Liver (tissue), 9 donors: ENCODE results near the gene TANC1. TPM values are rescaled to one million over a fixed set of nuclear protein-coding genes. Genes with fewer than 3 reads are reported as not detected.

Experiments used
- DNase-seq: peaks from one replicate; pipeline ENCODE4 v3.0.0-alpha.2; 2017; ENCODE audit warnings: low spot score
- H3K27ac ChIP-seq, 2 donors: one replicate each; pipeline ENCODE4 v1.7.0; 2013; ENCODE audit warnings: inconsistent platforms in 2 of 2, low read length in 2 of 2, control low read depth in 1 of 2, low read depth in 1 of 2, mild to moderate bottlenecking in 1 of 2
- H3K27me3 ChIP-seq, 4 donors: one replicate each; pipeline versions ENCODE4 v1.6.1 to v1.7.0; 2013; ENCODE audit warnings: low read length in 3 of 4, inconsistent platforms in 1 of 4, mild to moderate bottlenecking in 1 of 4, moderate library complexity in 1 of 4; ENCODE audit not compliant: control insufficient read depth in 4 of 4, insufficient read depth in 4 of 4
- H3K36me3 ChIP-seq, 4 donors: one replicate each; pipeline versions ENCODE4 v1.6.1 to v1.7.0; 2013; ENCODE audit warnings: low read length in 3 of 4, mild to moderate bottlenecking in 3 of 4, low read depth in 1 of 4, moderate library complexity in 1 of 4; ENCODE audit not compliant: control insufficient read depth in 4 of 4, insufficient read depth in 3 of 4
- H3K4me1 ChIP-seq, 4 donors: one replicate each; pipeline versions ENCODE4 v1.6.1 to v1.7.0; 2013; ENCODE audit warnings: low read length in 3 of 4, mild to moderate bottlenecking in 3 of 4, moderate library complexity in 1 of 4; ENCODE audit not compliant: control insufficient read depth in 4 of 4, insufficient read depth in 4 of 4
- H3K4me3 ChIP-seq, 3 donors: one replicate each; pipeline versions ENCODE4 v1.6.1 to v1.7.0; 2013; ENCODE audit warnings: low read length in 3 of 3, control low read depth in 1 of 3, low read depth in 1 of 3, mild to moderate bottlenecking in 1 of 3
- H3K9ac ChIP-seq, 2 donors: one replicate each; pipeline ENCODE4 v1.7.0; 2013; ENCODE audit warnings: low read length in 2 of 2, mild to moderate bottlenecking in 2 of 2, moderate library complexity in 2 of 2, control low read depth in 1 of 2, low read depth in 1 of 2
- H3K9me3 ChIP-seq, 4 donors: one replicate each; pipeline versions ENCODE4 v1.6.1 to v1.7.0; 2013; ENCODE audit warnings: low read length in 3 of 4; ENCODE audit not compliant: control insufficient read depth in 4 of 4
- EGR1 ChIP-seq, 2 donors: IDR thresholded peaks; 2 replicates each; pipeline ENCODE4 v1.6.1; 2016 to 2018; ENCODE audit warnings: antibody characterized with exemption in 2 of 2, low read depth in 2 of 2
- FOXA1 ChIP-seq: IDR thresholded peaks from 2 replicates; pipeline ENCODE4 v1.6.1; 2016; ENCODE audit warnings: antibody characterized with exemption
- FOXA2 ChIP-seq: IDR thresholded peaks from 2 replicates; pipeline ENCODE4 v1.6.1; 2016; ENCODE audit warnings: antibody characterized with exemption
- GABPA ChIP-seq, 2 donors: IDR thresholded peaks in 1 of 2; conservative IDR thresholded peaks in 1 of 2; 2 replicates each; pipeline ENCODE4 v1.6.1; 2016; ENCODE audit warnings: antibody characterized with exemption in 2 of 2, mild to moderate bottlenecking in 1 of 2, moderate library complexity in 1 of 2
- HNF4A ChIP-seq, 2 donors: conservative IDR thresholded peaks; 2 replicates each; pipeline ENCODE4 v1.6.1; 2016; ENCODE audit warnings: antibody characterized with exemption in 2 of 2, mild to moderate bottlenecking in 2 of 2
- HNF4G ChIP-seq: IDR thresholded peaks from 2 replicates; pipeline ENCODE4 v1.6.1; 2016; ENCODE audit warnings: antibody characterized with exemption
- JUND ChIP-seq, 2 donors: IDR thresholded peaks; 2 replicates each; pipeline ENCODE4 v1.6.1; 2016; ENCODE audit warnings: antibody characterized with exemption in 2 of 2
- NR2F2 ChIP-seq: IDR thresholded peaks from 2 replicates; pipeline ENCODE4 v1.6.1; 2016; ENCODE audit warnings: antibody characterized with exemption
- RAD21 ChIP-seq, 2 donors: IDR thresholded peaks; 2 replicates each; pipeline ENCODE4 v1.6.1; 2016; ENCODE audit warnings: antibody characterized with exemption in 2 of 2, mild to moderate bottlenecking in 2 of 2
- RXRA ChIP-seq, 2 donors: IDR thresholded peaks; 2 replicates each; pipeline ENCODE4 v1.6.1; 2017 to 2018; ENCODE audit warnings: antibody characterized with exemption in 2 of 2, mild to moderate bottlenecking in 1 of 2
- SP1 ChIP-seq: IDR thresholded peaks from 2 replicates; pipeline ENCODE4 v1.6.1; 2018; ENCODE audit warnings: antibody characterized with exemption, mild to moderate bottlenecking
- TAF1 ChIP-seq: conservative IDR thresholded peaks from 2 replicates; pipeline ENCODE4 v1.6.1; 2016; ENCODE audit warnings: antibody characterized with exemption, mild to moderate bottlenecking
- YY1 ChIP-seq: IDR thresholded peaks from 2 replicates; pipeline ENCODE4 v1.6.1; 2016; ENCODE audit warnings: antibody characterized with exemption, mild to moderate bottlenecking
- WGBS: extraction: QIAGEN DNeasy Blood & Tissue Kit; methylation state at CpG from one replicate; pipeline ENCODE4 v1.1.7; 2013; 5-methylcytosine and 5-hydroxymethylcytosine counted together
- polyA plus RNA-seq, 2 donors: library from polyadenylated mRNA; stranded (reverse) in 1 of 2; unstranded in 1 of 2; fragments of 200-250 nt in 1 of 2; fragments of >200 nt in 1 of 2; fragmentation: Nextera tagmentation in 1 of 2; extraction: Ambion mirVana in 1 of 2; gene quantifications; one replicate each; pipeline versions ENCODE4 v1.2.1 to v1.2.3, GENCODE V29; 2013 to 2015
- total RNA-seq, 2 donors: library from RNA; depleted of rRNA; stranded (reverse); fragments of >200 nt; gene quantifications; one replicate each; pipeline ENCODE4 v1.2.3, GENCODE V29; 2014
- TF ChIP-seq, protein P1 (sequence below): IDR thresholded peaks from 2 replicates; pipeline ENCODE4 v1.6.1; 2016; ENCODE audit warnings: antibody characterized with exemption
- TF ChIP-seq, protein P2 (sequence below): IDR thresholded peaks from 2 replicates; pipeline ENCODE4 v1.6.1; 2016; ENCODE audit warnings: antibody characterized with exemption
- TF ChIP-seq, protein P3 (sequence below): IDR thresholded peaks from 2 replicates; pipeline ENCODE4 v1.6.1; 2016; ENCODE audit warnings: antibody characterized with exemption, mild to moderate bottlenecking
- TF ChIP-seq, protein P4 (sequence below): IDR thresholded peaks from 2 replicates; pipeline ENCODE4 v1.6.1; 2016; ENCODE audit warnings: antibody characterized with exemption
- TF ChIP-seq, protein P5 (sequence below): fragments of 150-350 bp; IDR thresholded peaks from 2 replicates; pipeline ENCODE4 v1.5.1; 2017; ENCODE audit warnings: improper control_type of control experiment, low read depth, low read length; ENCODE audit not compliant: missing input control
- donor health status: healthy.
- donor health status: healthy.
- donor health status: healthy.
- donor health status: healthy.
- donor health status: healthy.

Gene TANC1
- total and polyA plus RNA-seq, 4 donors, result 3.7 to 17.7 (median 5.2) TPM

DNA sequence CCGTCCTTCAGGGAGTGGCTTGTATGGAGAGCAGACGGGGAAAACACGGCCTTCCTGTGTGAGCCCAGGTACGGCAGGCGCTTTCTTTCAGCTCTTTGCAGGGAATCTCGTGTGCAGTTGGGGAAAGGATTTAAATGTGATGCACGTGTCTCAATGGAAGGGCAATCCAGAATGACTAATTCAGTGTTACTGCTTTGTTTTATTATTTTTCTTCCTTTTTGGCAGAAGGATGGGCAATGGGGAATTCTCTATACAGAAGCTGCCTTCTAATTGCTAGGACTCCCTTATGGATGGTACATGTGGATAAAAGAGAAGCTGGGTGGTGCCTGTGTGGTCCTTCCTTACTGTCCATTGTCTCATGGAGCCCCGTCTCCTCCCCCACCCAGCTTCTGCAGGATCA lies 210.7 kb downstream of the TANC1 start:
- DNase-seq, result no peak
- Histone ChIP-seq H3K9me3 (no peaks in the 10 kb centered on the region), H3K9ac (no peak overlapping the region), H3K4me1 (peaks cover 0 to 4% (median 0%) of the 10 kb centered on the region in 4 donors), H3K4me3 (no peak overlapping the region), H3K27me3 (no peaks in the 10 kb centered on the region), H3K27ac (no peak overlapping the region), H3K36me3 (peaks cover 9 to 13% (median 10%) of the 10 kb centered on the region in 4 donors)
- TF ChIP-seq, protein P1, sequence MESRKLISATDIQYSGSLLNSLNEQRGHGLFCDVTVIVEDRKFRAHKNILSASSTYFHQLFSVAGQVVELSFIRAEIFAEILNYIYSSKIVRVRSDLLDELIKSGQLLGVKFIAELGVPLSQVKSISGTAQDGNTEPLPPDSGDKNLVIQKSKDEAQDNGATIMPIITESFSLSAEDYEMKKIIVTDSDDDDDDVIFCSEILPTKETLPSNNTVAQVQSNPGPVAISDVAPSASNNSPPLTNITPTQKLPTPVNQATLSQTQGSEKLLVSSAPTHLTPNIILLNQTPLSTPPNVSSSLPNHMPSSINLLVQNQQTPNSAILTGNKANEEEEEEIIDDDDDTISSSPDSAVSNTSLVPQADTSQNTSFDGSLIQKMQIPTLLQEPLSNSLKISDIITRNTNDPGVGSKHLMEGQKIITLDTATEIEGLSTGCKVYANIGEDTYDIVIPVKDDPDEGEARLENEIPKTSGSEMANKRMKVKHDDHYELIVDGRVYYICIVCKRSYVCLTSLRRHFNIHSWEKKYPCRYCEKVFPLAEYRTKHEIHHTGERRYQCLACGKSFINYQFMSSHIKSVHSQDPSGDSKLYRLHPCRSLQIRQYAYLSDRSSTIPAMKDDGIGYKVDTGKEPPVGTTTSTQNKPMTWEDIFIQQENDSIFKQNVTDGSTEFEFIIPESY, result no peak
- TF ChIP-seq RAD21 (IDR thresholded peaks at IDR 0.05), result no peak
- TF ChIP-seq, protein P2, sequence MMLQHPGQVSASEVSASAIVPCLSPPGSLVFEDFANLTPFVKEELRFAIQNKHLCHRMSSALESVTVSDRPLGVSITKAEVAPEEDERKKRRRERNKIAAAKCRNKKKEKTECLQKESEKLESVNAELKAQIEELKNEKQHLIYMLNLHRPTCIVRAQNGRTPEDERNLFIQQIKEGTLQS, result no peak
- no peak for TF ChIP-seq SP1
- TF ChIP-seq, protein P3, sequence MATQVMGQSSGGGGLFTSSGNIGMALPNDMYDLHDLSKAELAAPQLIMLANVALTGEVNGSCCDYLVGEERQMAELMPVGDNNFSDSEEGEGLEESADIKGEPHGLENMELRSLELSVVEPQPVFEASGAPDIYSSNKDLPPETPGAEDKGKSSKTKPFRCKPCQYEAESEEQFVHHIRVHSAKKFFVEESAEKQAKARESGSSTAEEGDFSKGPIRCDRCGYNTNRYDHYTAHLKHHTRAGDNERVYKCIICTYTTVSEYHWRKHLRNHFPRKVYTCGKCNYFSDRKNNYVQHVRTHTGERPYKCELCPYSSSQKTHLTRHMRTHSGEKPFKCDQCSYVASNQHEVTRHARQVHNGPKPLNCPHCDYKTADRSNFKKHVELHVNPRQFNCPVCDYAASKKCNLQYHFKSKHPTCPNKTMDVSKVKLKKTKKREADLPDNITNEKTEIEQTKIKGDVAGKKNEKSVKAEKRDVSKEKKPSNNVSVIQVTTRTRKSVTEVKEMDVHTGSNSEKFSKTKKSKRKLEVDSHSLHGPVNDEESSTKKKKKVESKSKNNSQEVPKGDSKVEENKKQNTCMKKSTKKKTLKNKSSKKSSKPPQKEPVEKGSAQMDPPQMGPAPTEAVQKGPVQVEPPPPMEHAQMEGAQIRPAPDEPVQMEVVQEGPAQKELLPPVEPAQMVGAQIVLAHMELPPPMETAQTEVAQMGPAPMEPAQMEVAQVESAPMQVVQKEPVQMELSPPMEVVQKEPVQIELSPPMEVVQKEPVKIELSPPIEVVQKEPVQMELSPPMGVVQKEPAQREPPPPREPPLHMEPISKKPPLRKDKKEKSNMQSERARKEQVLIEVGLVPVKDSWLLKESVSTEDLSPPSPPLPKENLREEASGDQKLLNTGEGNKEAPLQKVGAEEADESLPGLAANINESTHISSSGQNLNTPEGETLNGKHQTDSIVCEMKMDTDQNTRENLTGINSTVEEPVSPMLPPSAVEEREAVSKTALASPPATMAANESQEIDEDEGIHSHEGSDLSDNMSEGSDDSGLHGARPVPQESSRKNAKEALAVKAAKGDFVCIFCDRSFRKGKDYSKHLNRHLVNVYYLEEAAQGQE, result no peak
- TF ChIP-seq GABPA (IDR thresholded peaks at IDR 0.05 in 1 of 2, conservative IDR thresholded peaks at IDR 0.05 in 1 of 2), result no peak
- TF ChIP-seq, protein P4, sequence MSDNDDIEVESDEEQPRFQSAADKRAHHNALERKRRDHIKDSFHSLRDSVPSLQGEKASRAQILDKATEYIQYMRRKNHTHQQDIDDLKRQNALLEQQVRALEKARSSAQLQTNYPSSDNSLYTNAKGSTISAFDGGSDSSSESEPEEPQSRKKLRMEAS, result no peak
- TF ChIP-seq YY1, result no peak
- TF ChIP-seq, protein P5, sequence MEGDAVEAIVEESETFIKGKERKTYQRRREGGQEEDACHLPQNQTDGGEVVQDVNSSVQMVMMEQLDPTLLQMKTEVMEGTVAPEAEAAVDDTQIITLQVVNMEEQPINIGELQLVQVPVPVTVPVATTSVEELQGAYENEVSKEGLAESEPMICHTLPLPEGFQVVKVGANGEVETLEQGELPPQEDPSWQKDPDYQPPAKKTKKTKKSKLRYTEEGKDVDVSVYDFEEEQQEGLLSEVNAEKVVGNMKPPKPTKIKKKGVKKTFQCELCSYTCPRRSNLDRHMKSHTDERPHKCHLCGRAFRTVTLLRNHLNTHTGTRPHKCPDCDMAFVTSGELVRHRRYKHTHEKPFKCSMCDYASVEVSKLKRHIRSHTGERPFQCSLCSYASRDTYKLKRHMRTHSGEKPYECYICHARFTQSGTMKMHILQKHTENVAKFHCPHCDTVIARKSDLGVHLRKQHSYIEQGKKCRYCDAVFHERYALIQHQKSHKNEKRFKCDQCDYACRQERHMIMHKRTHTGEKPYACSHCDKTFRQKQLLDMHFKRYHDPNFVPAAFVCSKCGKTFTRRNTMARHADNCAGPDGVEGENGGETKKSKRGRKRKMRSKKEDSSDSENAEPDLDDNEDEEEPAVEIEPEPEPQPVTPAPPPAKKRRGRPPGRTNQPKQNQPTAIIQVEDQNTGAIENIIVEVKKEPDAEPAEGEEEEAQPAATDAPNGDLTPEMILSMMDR, result no peak
- no peak for TF ChIP-seq EGR1 (IDR thresholded peaks at IDR 0.05; ENCODE audit: low read depth in 2 of 2)
- no peak for TF ChIP-seq RXRA (IDR thresholded peaks at IDR 0.05)
- no peak for TF ChIP-seq FOXA2
- TF ChIP-seq TAF1, result no peak
- TF ChIP-seq HNF4A (conservative IDR thresholded peaks at IDR 0.05), result no peak
- no peak for TF ChIP-seq NR2F2
- no peak for TF ChIP-seq FOXA1
- no peak for TF ChIP-seq JUND (IDR thresholded peaks at IDR 0.05)
- no peak for TF ChIP-seq HNF4G
- WGBS, result 94% methylated on average over 8 of the region's 8 CpGs
